H1 (cell line): Measurements from ENCODE around the gene ACKR1. TPM values are rescaled to one million over a fixed set of nuclear protein-coding genes. Genes with fewer than 3 reads are reported as not detected.

Source experiments
- POLR2AphosphoS5 ChIP-seq: IDR thresholded peaks from 2 replicates; pipeline ENCODE4 v1.6.1; 2011; ENCODE audit warnings: low read depth, low read length
- RXRA ChIP-seq: IDR thresholded peaks from 2 replicates; pipeline ENCODE4 v1.6.1; 2011; ENCODE audit warnings: low read depth, mild to moderate bottlenecking, low read length, moderate library complexity; ENCODE audit not compliant: insufficient read depth
- SP1 ChIP-seq: IDR thresholded peaks from 2 replicates; pipeline ENCODE4 v1.6.1; 2011; ENCODE audit warnings: low read depth, low read length
- polyA plus RNA-seq, 7 experiments: library from polyadenylated mRNA; depleted of rRNA in 3 of 7; stranded (reverse) in 5 of 7; unstranded in 2 of 7; fragments of >200 nt in 5 of 7; fragments of 200-250 nt in 2 of 7; gene quantifications; 1 replicate in 5 of 7; 2 replicates in 1 of 7; 4 replicates in 1 of 7; pipeline versions ENCODE4 v1.2.1 to v1.2.3, GENCODE V29; 2011 to 2013; ENCODE audit warnings: missing spikeins in 2 of 7, mixed read lengths in 2 of 7
- total RNA-seq: library from RNA; stranded (reverse); fragmentation: NEBNext Ultra II Directional; extraction: Animal tissue kit (Norgen Biotek cat#: 25700); gene quantifications from 2 replicates; pipeline ENCODE4 v1.2.1, GENCODE V29; 2021

The ACKR1 gene
- total and polyA plus RNA-seq, 2 of the 8 experiments (the other 6 are each of a cell fraction or from before 2014, with no cell fraction given) = 0.61 to 1.00 TPM

GRCh38 chr1:159188375-159188788 lies 16.3 kb upstream of the ACKR1 start (continued):
- TF ChIP-seq SP1 = no peak
- no peak for TF ChIP-seq RXRA
- TF ChIP-seq POLR2AphosphoS5 = peak; percentile 44
